Immature natural killer cell (primary cell): ENCODE measurements around the gene HLA-DPB1. TPM values are rescaled to one million over a fixed set of nuclear protein-coding genes. Genes with fewer than 3 reads are reported as not detected.

Experiments used
- DNase-seq, 3 donors: peaks; one replicate each; pipeline ENCODE4 v3.0.0; 2022; ENCODE audit warnings: mixed read lengths in 1 of 3
- H3K27ac Mint-ChIP-seq, 6 donors: one replicate each; pipeline ENCODE4 v1.8.0; 2020; ENCODE audit warnings: mixed read lengths in 6 of 6, mild to moderate bottlenecking in 5 of 6, inconsistent platforms in 4 of 6, moderate library complexity in 3 of 6
- H3K27me3 Mint-ChIP-seq, 3 donors: one replicate each; pipeline ENCODE4 v1.8.0; 2020 to 2021; ENCODE audit warnings: low read depth in 3 of 3, mild to moderate bottlenecking in 3 of 3, mixed read lengths in 3 of 3, moderate library complexity in 3 of 3, inconsistent platforms in 1 of 3
- H3K36me3 Mint-ChIP-seq, 3 donors: one replicate each; pipeline ENCODE4 v1.8.0; 2020; ENCODE audit warnings: mixed read lengths in 3 of 3, inconsistent platforms in 2 of 3, mild to moderate bottlenecking in 2 of 3
- H3K4me1 Mint-ChIP-seq, 2 donors: one replicate each; pipeline ENCODE4 v1.8.0; 2020; ENCODE audit warnings: inconsistent platforms in 2 of 2, mild to moderate bottlenecking in 2 of 2, mixed read lengths in 2 of 2, moderate library complexity in 1 of 2
- H3K4me3 Mint-ChIP-seq, 5 donors: one replicate each; pipeline ENCODE4 v1.8.0; 2020; ENCODE audit warnings: mild to moderate bottlenecking in 5 of 5, mixed read lengths in 5 of 5, inconsistent platforms in 3 of 5, moderate library complexity in 3 of 5
- H3K9me3 Mint-ChIP-seq, 6 donors: one replicate each; pipeline ENCODE4 v1.8.0; 2020; ENCODE audit warnings: mild to moderate bottlenecking in 6 of 6, mixed read lengths in 6 of 6, inconsistent platforms in 4 of 6, moderate library complexity in 3 of 6
- polyA plus RNA-seq, 3 donors: library from polyadenylated mRNA; unstranded; fragments of 300-500 nt; fragmentation: Illumina TruSeq; gene quantifications; one replicate each; pipeline ENCODE4 v1.2.3, GENCODE V29; 2021

Gene HLA-DPB1
- polyA plus RNA-seq, 3 donors from 2014 or later, result 183 to 353 (median 296) TPM

- Mint-ChIP-seq H3K36me3 (no peaks in the 10 kb centered on the region), H3K27ac (peak overlapping the region; percentile 82 to 94 (median 89)), H3K9me3 (no peaks in the 10 kb centered on the region), H3K4me3 (peak overlapping the region; percentile 87 to 96 (median 89)), H3K4me1 (peaks cover 75 to 92% of the 10 kb centered on the region in 2 donors), H3K27me3 (peaks cover 0 to 5% (median 0%) of the 10 kb centered on the region in 3 donors)
- no peak for DNase-seq
These were observed 680 bp downstream of the HLA-DPB1 start for GRCh38 chr6:33076406-33076934.

DNA sequence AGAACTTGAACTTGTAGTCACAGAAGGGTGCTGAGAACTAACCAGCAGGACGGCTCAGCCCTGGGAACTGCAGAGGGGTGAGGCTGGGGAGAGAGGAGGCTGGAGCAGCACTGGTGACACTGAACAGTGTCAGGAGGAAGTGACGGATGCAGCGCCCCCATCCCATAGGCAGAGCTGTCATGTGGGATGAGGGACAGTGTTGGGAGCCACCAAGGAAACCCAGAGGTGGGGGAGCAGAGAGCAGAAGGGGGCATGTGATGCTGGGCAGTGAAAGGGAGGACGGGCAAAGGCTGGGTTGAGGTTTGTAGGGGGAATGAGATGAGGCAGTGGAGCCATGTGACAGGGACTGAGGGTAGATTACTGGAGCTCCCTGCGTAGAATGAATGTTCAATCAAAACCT, 2.1 kb downstream of the HLA-DPB1 start:
- peak overlapping the region in 4 of 6 donors; percentile 9 to 68 (median 50) for H3K27ac Mint-ChIP-seq
- peak overlapping the region; percentile 68 to 87 (median 74) for H3K4me3 Mint-ChIP-seq
- no peaks in the 10 kb centered on the region for H3K9me3 Mint-ChIP-seq
- H3K27me3 Mint-ChIP-seq, result peaks cover 0 to 7% (median 0%) of the 10 kb centered on the region in 3 donors
- peaks cover 0 to 6% (median 3%) of the 10 kb centered on the region in 3 donors for H3K36me3 Mint-ChIP-seq
- DNase-seq, result no peak
- H3K4me1 Mint-ChIP-seq, result peaks cover 69 to 83% of the 10 kb centered on the region in 2 donors

GRCh38 chr6:33078442-33078841, 2.7 kb downstream of the HLA-DPB1 start:
- peaks cover 0 to 5% (median 0%) of the 10 kb centered on the region in 3 donors for H3K27me3 Mint-ChIP-seq
- peak overlapping the region in 1 of 5 donors; percentile 74 for H3K4me3 Mint-ChIP-seq

DNA sequence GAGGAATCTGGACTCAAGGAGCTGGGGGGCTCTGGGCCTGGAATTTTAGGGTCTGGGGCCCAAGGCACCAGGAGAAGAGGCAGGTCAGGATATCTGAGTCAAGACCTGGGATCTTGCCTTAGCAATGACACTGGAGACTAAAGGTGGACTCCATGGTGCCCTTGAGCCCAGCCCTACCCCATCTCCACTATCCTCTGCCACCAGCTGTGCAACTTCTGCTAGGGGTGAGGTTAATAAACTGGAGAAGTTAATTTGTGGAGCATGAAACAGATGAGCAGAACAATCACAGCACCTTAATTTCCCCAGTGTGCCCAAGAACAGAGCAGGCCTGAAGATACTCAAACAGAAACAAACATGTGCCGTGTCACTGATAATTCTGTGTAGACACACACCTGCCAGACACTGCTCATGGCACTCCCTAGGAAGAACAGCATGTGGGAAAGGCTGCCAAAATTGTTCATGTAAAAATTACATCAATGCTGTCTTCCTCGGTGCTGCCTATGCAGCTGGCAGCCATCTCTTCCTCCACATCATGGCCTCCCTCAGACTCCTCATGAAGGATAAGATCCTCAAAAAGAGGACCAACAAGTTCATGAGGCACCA, 3.2 kb downstream of the HLA-DPB1 start:
- DNase-seq, result no peak
- peak overlapping the region in 4 of 6 donors; percentile 0 to 34 (median 10) for H3K27ac Mint-ChIP-seq
- peaks cover 60 to 73% of the 10 kb centered on the region in 2 donors for H3K4me1 Mint-ChIP-seq
- peak overlapping the region in 1 of 5 donors; percentile 17 for H3K4me3 Mint-ChIP-seq
- no peaks in the 10 kb centered on the region for H3K9me3 Mint-ChIP-seq
- H3K27me3 Mint-ChIP-seq, result peaks cover 0 to 4% (median 0%) of the 10 kb centered on the region in 3 donors
- peaks cover 0 to 8% (median 7%) of the 10 kb centered on the region in 3 donors for H3K36me3 Mint-ChIP-seq

More at GRCh38 chr6:33078442-33078841, 2.7 kb downstream of the HLA-DPB1 start:
- Mint-ChIP-seq H3K27ac (peak overlapping the region in 2 of 6 donors; percentile 0 to 9), H3K4me1 (peaks cover 63 to 78% of the 10 kb centered on the region in 2 donors), H3K36me3 (peaks cover 0 to 8% (median 3%) of the 10 kb centered on the region in 3 donors), H3K9me3 (no peaks in the 10 kb centered on the region)
- no peak for DNase-seq

DNA sequence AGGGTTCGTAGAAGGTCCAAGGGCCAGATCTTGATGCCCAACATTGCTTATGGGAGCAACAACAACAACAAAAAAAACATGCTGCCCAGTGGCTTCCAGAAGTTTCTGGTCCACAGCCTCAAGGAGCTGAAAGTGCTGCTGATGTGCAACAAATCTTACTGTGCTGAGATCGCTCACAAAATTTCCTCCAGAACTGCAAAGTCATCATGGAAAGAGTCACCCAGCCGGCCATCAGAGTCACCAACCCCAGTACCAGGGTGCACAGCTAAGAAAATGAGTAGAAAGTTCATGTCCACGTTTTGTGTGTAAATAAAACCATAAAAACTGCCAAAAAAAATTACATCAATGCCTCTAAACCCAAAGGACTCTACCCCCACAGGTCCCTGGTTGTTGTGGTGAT, 3.8 kb downstream of the HLA-DPB1 start:
- H3K4me3 Mint-ChIP-seq, result peak overlapping the region in 1 of 5 donors; percentile 17
- DNase-seq, result no peak
- H3K9me3 Mint-ChIP-seq, result no peaks in the 10 kb centered on the region
- H3K4me1 Mint-ChIP-seq, result peaks cover 60 to 73% of the 10 kb centered on the region in 2 donors
- H3K27me3 Mint-ChIP-seq, result peaks cover 0 to 4% (median 0%) of the 10 kb centered on the region in 3 donors
- peak overlapping the region in 1 of 6 donors; percentile 13 for H3K27ac Mint-ChIP-seq
- peaks cover 2 to 11% (median 8%) of the 10 kb centered on the region in 3 donors for H3K36me3 Mint-ChIP-seq

GRCh38 chr6:33080127-33081089, 4.6 kb downstream of the HLA-DPB1 start:
- H3K4me1 Mint-ChIP-seq, result peaks cover 55 to 66% of the 10 kb centered on the region in 2 donors
- peaks cover 0 to 4% (median 0%) of the 10 kb centered on the region in 3 donors for H3K27me3 Mint-ChIP-seq
- no peak for DNase-seq
- peaks cover 8 to 18% (median 12%) of the 10 kb centered on the region in 3 donors for H3K36me3 Mint-ChIP-seq
- H3K4me3 Mint-ChIP-seq, result peak overlapping the region in 4 of 5 donors; percentile 11 to 81 (median 74)
- no peaks in the 10 kb centered on the region for H3K9me3 Mint-ChIP-seq
- H3K27ac Mint-ChIP-seq, result peak overlapping the region in 1 of 6 donors; percentile 73

GRCh38 chr6:33081098-33081824, 5.5 kb downstream of the HLA-DPB1 start:
- Mint-ChIP-seq H3K27ac (peak overlapping the region in 1 of 6 donors; percentile 26), H3K36me3 (peaks cover 9 to 22% (median 16%) of the 10 kb centered on the region in 3 donors), H3K9me3 (no peaks in the 10 kb centered on the region), H3K27me3 (peaks cover 0 to 4% (median 0%) of the 10 kb centered on the region in 3 donors), H3K4me3 (peak overlapping the region in 3 of 5 donors; percentile 53 to 81 (median 78)), H3K4me1 (peaks cover 47 to 57% of the 10 kb centered on the region in 2 donors)
- DNase-seq, result no peak

DNA sequence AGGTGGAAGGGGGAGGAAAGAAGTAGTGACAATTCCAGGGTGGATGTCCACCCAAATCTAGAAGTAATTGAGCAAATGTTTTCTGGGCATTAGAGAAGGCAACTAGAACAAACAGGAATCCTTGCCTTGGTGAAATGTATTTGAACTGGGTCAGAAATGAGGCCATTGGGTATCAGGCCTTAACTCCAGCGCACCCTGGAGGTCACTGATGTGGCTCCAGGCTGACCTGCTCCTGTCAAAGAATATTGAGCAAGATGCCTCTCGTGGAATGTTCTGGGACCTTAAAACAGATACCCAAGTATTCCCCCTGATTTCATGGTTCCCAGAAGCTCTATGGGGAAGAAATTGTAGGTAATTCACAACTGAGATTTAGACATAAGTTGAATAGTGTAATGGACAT, 6.9 kb downstream of the HLA-DPB1 start:
- DNase-seq, result no peak
- no peaks in the 10 kb centered on the region for H3K9me3 Mint-ChIP-seq
- H3K27ac Mint-ChIP-seq, result peak overlapping the region in 2 of 6 donors; percentile 29 to 51
- peaks cover 35 to 43% of the 10 kb centered on the region in 2 donors for H3K4me1 Mint-ChIP-seq
- H3K4me3 Mint-ChIP-seq, result no peak overlapping the region
- peaks cover 0 to 2% (median 0%) of the 10 kb centered on the region in 3 donors for H3K27me3 Mint-ChIP-seq
- peaks cover 9 to 22% (median 21%) of the 10 kb centered on the region in 3 donors for H3K36me3 Mint-ChIP-seq

DNA sequence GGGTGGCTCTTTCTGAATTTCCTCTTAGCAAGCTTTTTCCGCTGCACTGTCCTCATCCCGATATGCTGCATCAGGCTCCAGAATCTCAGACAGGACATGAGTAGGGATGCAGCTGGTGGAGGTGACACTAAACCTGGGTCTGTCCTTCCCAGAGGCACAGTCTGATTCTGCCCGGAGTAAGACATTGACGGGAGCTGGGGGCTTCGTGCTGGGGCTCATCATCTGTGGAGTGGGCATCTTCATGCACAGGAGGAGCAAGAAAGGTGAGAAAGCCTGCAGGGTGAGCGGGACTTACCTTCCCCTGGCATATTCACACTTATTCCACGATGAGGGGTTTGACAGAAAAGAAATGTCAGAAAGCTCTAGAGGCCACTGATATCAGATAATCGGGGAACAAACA, 9.8 kb downstream of the HLA-DPB1 start:
- peaks cover 9 to 22% (median 21%) of the 10 kb centered on the region in 3 donors for H3K36me3 Mint-ChIP-seq
- DNase-seq, result no peak
- H3K27ac Mint-ChIP-seq, result no peak overlapping the region
- H3K27me3 Mint-ChIP-seq, result peaks cover 0 to 2% (median 1%) of the 10 kb centered on the region in 3 donors
- H3K9me3 Mint-ChIP-seq, result no peaks in the 10 kb centered on the region
- H3K4me3 Mint-ChIP-seq, result no peak overlapping the region
- peaks cover 14% of the 10 kb centered on the region in 2 donors for H3K4me1 Mint-ChIP-seq

- no peak for DNase-seq
- H3K9me3 Mint-ChIP-seq, result no peaks in the 10 kb centered on the region
- no peak overlapping the region for H3K4me3 Mint-ChIP-seq
- no peaks in the 10 kb centered on the region for H3K4me1 Mint-ChIP-seq
- H3K36me3 Mint-ChIP-seq, result peaks cover 9 to 18% (median 13%) of the 10 kb centered on the region in 3 donors
- peaks cover 0 to 2% (median 1%) of the 10 kb centered on the region in 3 donors for H3K27me3 Mint-ChIP-seq
- H3K27ac Mint-ChIP-seq, result peak overlapping the region in 3 of 6 donors; percentile 23 to 79 (median 58)
These were observed 12.6 kb downstream of the HLA-DPB1 start for GRCh38 chr6:33088258-33088930.

DNA sequence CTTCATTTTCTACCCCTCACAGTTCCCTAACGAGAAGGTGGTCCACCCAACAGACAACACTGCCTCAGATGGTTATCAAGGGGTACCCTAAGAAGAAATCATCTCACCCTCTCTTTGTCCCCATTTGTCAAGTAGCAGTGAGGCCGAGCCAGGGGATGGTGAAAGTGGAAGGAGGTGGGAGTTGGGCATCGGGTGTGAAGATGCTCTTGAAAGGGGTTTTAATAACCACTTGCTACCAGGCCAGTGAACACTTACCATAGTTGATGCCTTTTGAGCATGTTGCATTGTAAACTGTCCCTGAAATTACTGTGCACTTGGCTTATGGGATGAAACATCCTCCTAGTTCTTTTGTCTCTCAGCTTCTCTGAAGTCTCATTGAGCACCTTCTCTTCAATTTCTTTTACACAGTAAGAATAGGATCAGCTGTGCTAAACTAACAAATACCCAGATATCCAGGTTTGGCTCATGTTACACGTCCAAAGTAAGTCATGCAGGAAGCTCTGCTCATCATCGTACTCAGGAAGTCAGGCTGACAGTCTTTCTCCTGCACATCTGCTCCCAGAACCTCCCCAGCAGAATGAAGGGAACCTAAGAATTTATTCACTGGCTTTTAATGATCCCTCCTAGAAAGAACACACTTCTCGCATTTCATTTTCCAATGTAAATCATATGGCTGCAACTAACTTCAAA, 13.3 kb downstream of the HLA-DPB1 start:
- Mint-ChIP-seq H3K4me3 (no peak overlapping the region), H3K36me3 (peaks cover 9 to 15% (median 13%) of the 10 kb centered on the region in 3 donors), H3K27me3 (peaks cover 0 to 2% (median 1%) of the 10 kb centered on the region in 3 donors), H3K27ac (peak overlapping the region in 1 of 6 donors; percentile 13), H3K9me3 (no peaks in the 10 kb centered on the region), H3K4me1 (no peaks in the 10 kb centered on the region)
- DNase-seq, result no peak

- DNase-seq, result peak; percentile 32 to 48 (median 45)
- no peak overlapping the region for H3K4me3 Mint-ChIP-seq
- H3K4me1 Mint-ChIP-seq, result no peaks in the 10 kb centered on the region
- H3K27me3 Mint-ChIP-seq, result peaks cover 0 to 11% (median 3%) of the 10 kb centered on the region in 3 donors
- peaks cover 0 to 2% (median under 1%) of the 10 kb centered on the region in 6 donors for H3K9me3 Mint-ChIP-seq
- H3K27ac Mint-ChIP-seq, result no peak overlapping the region
- H3K36me3 Mint-ChIP-seq, result peaks cover 0 to under 1% (median 0%) of the 10 kb centered on the region in 3 donors
These were observed 16.2 kb downstream of the HLA-DPB1 start for GRCh38 chr6:33091957-33092356.
